ENCODE results near the gene NRG3. TPM values are rescaled to one million over a fixed set of nuclear protein-coding genes. Genes with fewer than 3 reads are reported as not detected.
"Not testable (repeated sequence)": the region's sequence is repeated elsewhere in the genome, so short reads cannot be mapped to it uniquely, and the experiment has no call there.

The NRG3 gene
- total and polyA plus RNA-seq, 12 donors, result 0.03 to 0.73 (median 0.13) TPM; not detected in 5

DNA sequence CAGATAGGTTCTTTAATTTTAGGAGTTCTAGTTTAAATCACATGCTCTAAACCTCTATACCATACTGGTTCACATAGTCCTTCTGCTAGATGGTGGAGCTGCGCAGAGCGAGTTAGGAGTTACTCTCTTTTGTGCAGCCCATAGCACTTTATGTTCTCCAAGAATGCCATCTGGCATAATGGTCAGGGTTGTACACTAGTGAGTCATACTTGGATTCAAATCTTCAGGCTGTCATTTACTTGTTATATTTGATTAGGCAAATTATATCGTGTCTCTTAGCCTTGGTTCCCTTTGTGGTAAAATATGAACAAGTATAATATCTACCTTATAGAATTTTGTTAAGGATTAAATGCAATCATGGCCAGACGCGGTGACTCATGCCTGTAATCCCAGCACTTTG, 1078.3 kb downstream of the NRG3 start:
- no peak overlapping the region for H3K27ac ChIP-seq
- TF ChIP-seq CTCF (IDR thresholded peaks at IDR 0.05), result no peak
- intact Hi-C loops (cut with DNase I), result loop anchor here in 1 of 10 donors (10.0 kb wide), 1 partner anchor 149 kb away; no protein-coding TSS in a partner anchor
- DNase-seq (no peak), ATAC-seq (no peak)
- H3K36me3 ChIP-seq, result no peaks in the 10 kb centered on the region
- no peaks in the 10 kb centered on the region for H3K4me1 ChIP-seq
- WGBS, 2 donors, result 92 to 95% methylated on average over 5 of the region's 5 CpGs
- H3K27me3 ChIP-seq, result peaks cover 0 to 3% (median 0%) of the 10 kb centered on the region in 7 donors
- H3K4me3 ChIP-seq, result no peak overlapping the region
- peaks cover 0 to 17% (median 0%) of the 10 kb centered on the region in 11 donors for H3K9me3 ChIP-seq

GRCh38 chr10:82953909-82954308, 1078.9 kb downstream of the NRG3 start:
- no peaks in the 10 kb centered on the region for H3K4me1 ChIP-seq
- peaks cover 0 to 11% (median 0%) of the 10 kb centered on the region in 11 donors for H3K9me3 ChIP-seq
- no peak overlapping the region for H3K27ac ChIP-seq
- no peak overlapping the region for H3K4me3 ChIP-seq
- 65 to 69% methylated on average over 4 of the region's 4 CpGs for WGBS, 2 donors
- TF ChIP-seq CTCF (IDR thresholded peaks at IDR 0.05), result no peak
- ATAC-seq (no peak), DNase-seq (no peak)
- no peaks in the 10 kb centered on the region for H3K36me3 ChIP-seq
- peaks cover 0 to 3% (median 0%) of the 10 kb centered on the region in 7 donors for H3K27me3 ChIP-seq
- intact Hi-C loops (cut with DNase I), result loop anchor here in 1 of 10 donors (10.0 kb wide), 1 partner anchor 149 kb away; no protein-coding TSS in a partner anchor

DNA sequence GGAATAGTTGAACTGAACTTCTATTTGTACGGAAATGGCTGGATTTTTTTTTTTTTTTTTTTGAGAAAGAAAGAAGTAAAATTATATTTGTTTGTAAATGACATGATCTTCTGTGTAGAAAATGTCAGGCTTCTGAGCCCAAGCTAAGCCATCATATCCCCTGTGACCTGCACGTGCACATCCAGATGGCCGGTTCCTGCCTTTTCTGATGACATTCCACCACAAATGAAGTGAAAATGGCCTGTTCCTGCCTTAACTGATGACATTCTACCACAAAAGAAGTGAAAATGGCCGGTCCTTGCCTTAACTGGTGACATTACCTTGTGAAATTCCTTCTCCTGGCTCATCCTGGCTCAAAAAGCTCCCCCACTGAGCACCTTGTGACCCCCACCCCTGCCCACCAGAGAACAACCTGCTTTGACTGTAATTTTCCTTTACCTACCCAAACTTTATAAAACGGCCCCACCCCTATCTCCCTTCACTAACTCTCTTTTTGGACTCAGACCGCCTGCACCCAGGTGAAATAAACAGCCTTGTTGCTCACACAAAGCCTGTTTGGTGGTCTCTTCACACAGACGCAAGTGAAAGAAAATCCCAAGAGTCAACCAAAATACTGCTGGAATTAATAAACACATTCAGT, 1085.5 kb downstream of the NRG3 start:
- H3K27ac ChIP-seq; H3K9me3 ChIP-seq; DNase-seq; intact Hi-C loops (cut with DNase I); H3K4me1 ChIP-seq; ATAC-seq; H3K4me3 ChIP-seq; H3K36me3 ChIP-seq; H3K27me3 ChIP-seq: not testable (repeated sequence)
- 76 to 77% methylated on average over 7 of the region's 7 CpGs for WGBS, 2 donors

- TF ChIP-seq CTCF (IDR thresholded peaks at IDR 0.05), result no peak
- H3K4me1 ChIP-seq, result no peaks in the 10 kb centered on the region
- 78 to 79% methylated on average over 1 of the region's 1 CpG for WGBS, 2 donors
- no peak for DNase-seq
- H3K36me3 ChIP-seq, result no peaks in the 10 kb centered on the region
- no peak overlapping the region for H3K27ac ChIP-seq
- peaks cover 0 to 3% (median 0%) of the 10 kb centered on the region in 7 donors for H3K27me3 ChIP-seq
- H3K9me3 ChIP-seq, result no peaks in the 10 kb centered on the region
- no peak for ATAC-seq
- H3K4me3 ChIP-seq, result no peak overlapping the region
- intact Hi-C loops (cut with DNase I), result no loop called here
Observed at GRCh38 chr10:82961864-82962263, 1086.9 kb downstream of the NRG3 start.

GRCh38 chr10:82966130-82966529, 1091.1 kb downstream of the NRG3 start:
- H3K4me1 ChIP-seq, result no peaks in the 10 kb centered on the region
- H3K9me3 ChIP-seq, result no peaks in the 10 kb centered on the region
- TF ChIP-seq CTCF (IDR thresholded peaks at IDR 0.05), result no peak
- intact Hi-C loops (cut with DNase I), result no loop called here
- H3K4me3 ChIP-seq, result no peak overlapping the region
- no peak for DNase-seq
- H3K36me3 ChIP-seq, result no peaks in the 10 kb centered on the region
- ATAC-seq, result no peak
- WGBS, 2 donors, result 93 to 96% methylated on average over 2 of the region's 2 CpGs
- no peaks in the 10 kb centered on the region for H3K27me3 ChIP-seq
- H3K27ac ChIP-seq, result no peak overlapping the region

All from heart right ventricle (tissue), 16 donors.